Activated T-cell treated with anti-CD3 and anti-CD28 coated beads, Interleukin-2, amount 50 U/mL, for 1 hour (primary cell): ENCODE measurements around the gene SERPINE1.

Experiments
- DNase-seq: peaks from one replicate; pipeline ENCODE4 v3.0.0-alpha.2; 2020

SERPINE1 gene

GRCh38 chr7:101171442-101171837 is 44.5 kb downstream of the SERPINE1 start:
- no peak for DNase-seq

GRCh38 chr7:101172005-101172853 is 45.3 kb downstream of the SERPINE1 start:
- peak; percentile 30 for DNase-seq

GRCh38 chr7:101172854-101173751 is 46.2 kb downstream of the SERPINE1 start:
- peak; percentile 30 for DNase-seq

GRCh38 chr7:101173752-101174244 is 46.9 kb downstream of the SERPINE1 start:
- DNase-seq: peak; percentile 74

- no peak for DNase-seq
Measured at GRCh38 chr7:101174322-101174854, 47.5 kb downstream of the SERPINE1 start.

GRCh38 chr7:101175664-101176063 is 48.8 kb downstream of the SERPINE1 start:
- no peak for DNase-seq

- DNase-seq: no peak
Measured at GRCh38 chr7:101177644-101178043, 50.7 kb downstream of the SERPINE1 start.

GRCh38 chr7:101179117-101179516 is 52.2 kb downstream of the SERPINE1 start:
- no peak for DNase-seq

GRCh38 chr7:101179713-101180112 is 52.8 kb downstream of the SERPINE1 start:
- no peak for DNase-seq

- no peak for DNase-seq
Measured at GRCh38 chr7:101180130-101180755, 53.3 kb downstream of the SERPINE1 start, which contains the start of gene NAT16. Gene NAT16 (minus strand): TSS chr7:101180293. CDS start chr7:101174807, 5,486 bp downstream.

- no peak for DNase-seq
Measured at GRCh38 chr7:101185258-101185839, 58.4 kb downstream of the SERPINE1 start.

- DNase-seq: no peak
Measured at GRCh38 chr7:101186194-101186593, 59.3 kb downstream of the SERPINE1 start.

GRCh38 chr7:101186844-101187428 is 60.0 kb downstream of the SERPINE1 start:
- no peak for DNase-seq
